Stimulated activated effector memory CD8-positive, alpha-beta T cell treated with anti-CD3 and anti-CD28 coated beads, Interleukin-12 subunit alpha, Interleukin-12 subunit beta, amount 100 ng/mL, for 72 hours (primary cell): ENCODE measurements around the gene SLC12A7.
"Not testable (repeated sequence)": the region's sequence is repeated elsewhere in the genome, so short reads cannot be mapped to it uniquely, and the experiment has no call there.

Source experiments
- ATAC-seq: fragments of 150-1000 bp; cut with Tn5 transposase; 2 replicates; pipeline ENCODE4 v1.10.0; 2021
- DNase-seq, 2 donors: peaks; one replicate each; pipeline ENCODE4 v3.0.0; 2021 to 2022; ENCODE audit warnings: low spot score in 2 of 2
- H3K27ac Mint-ChIP-seq: one replicate; pipeline ENCODE4 v1.8.0; 2022; ENCODE audit warnings: mild to moderate bottlenecking, mixed read lengths
- H3K36me3 Mint-ChIP-seq: one replicate; pipeline ENCODE4 v1.8.0; 2022; ENCODE audit warnings: mild to moderate bottlenecking, mixed read lengths
- H3K4me1 Mint-ChIP-seq: one replicate; pipeline ENCODE4 v1.8.0; 2022; ENCODE audit warnings: mixed read lengths
- H3K4me3 Mint-ChIP-seq: one replicate; pipeline ENCODE4 v1.8.0; 2022; ENCODE audit warnings: mild to moderate bottlenecking, mixed read lengths
- H3K9me3 Mint-ChIP-seq: one replicate; pipeline ENCODE4 v1.8.0; 2022; ENCODE audit warnings: mixed read lengths

SLC12A7 gene

GRCh38 chr5:1111727-1112289 is at the start of gene SLC12A7:
SLC12A7 (minus strand) TSS chr5:1112063; CDS start chr5:1111991, 72 bp downstream.
- H3K4me1 Mint-ChIP-seq: peaks cover 25% of the 10 kb centered on the region
- peak within 1 kb of the TSS; percentile 79 for H3K4me3 Mint-ChIP-seq
- no peaks in the 10 kb centered on the region for H3K9me3 Mint-ChIP-seq
- no peaks in the 10 kb centered on the region for H3K36me3 Mint-ChIP-seq
- ATAC-seq (peak; percentile 75), DNase-seq (peak; percentile 40 to 68)
- H3K27ac Mint-ChIP-seq: peak within 1 kb of the TSS; percentile 70

GRCh38 chr5:1161108-1161832 is 49.4 kb upstream of the SLC12A7 start:
- H3K36me3 Mint-ChIP-seq: no peaks in the 10 kb centered on the region
- ATAC-seq (no peak), DNase-seq (no peak)
- no peak overlapping the region for H3K4me3 Mint-ChIP-seq
- no peak overlapping the region for H3K27ac Mint-ChIP-seq
- H3K4me1 Mint-ChIP-seq: no peaks in the 10 kb centered on the region
- H3K9me3 Mint-ChIP-seq: no peaks in the 10 kb centered on the region

- no peak overlapping the region for H3K27ac Mint-ChIP-seq
- ATAC-seq (no peak), DNase-seq (no peak)
- H3K9me3 Mint-ChIP-seq: no peaks in the 10 kb centered on the region
- H3K4me1 Mint-ChIP-seq: no peaks in the 10 kb centered on the region
- H3K36me3 Mint-ChIP-seq: no peaks in the 10 kb centered on the region
- no peak overlapping the region for H3K4me3 Mint-ChIP-seq
Measured at GRCh38 chr5:1159774-1160406, 48.0 kb upstream of the SLC12A7 start.

- Mint-ChIP-seq H3K27ac (no peak overlapping the region), H3K4me1 (peaks cover 3% of the 10 kb centered on the region), H3K9me3 (no peaks in the 10 kb centered on the region), H3K36me3 (no peaks in the 10 kb centered on the region), H3K4me3 (no peak overlapping the region)
- no peak for ATAC-seq
- DNase-seq: no peak
Measured at GRCh38 chr5:1159341-1159675, 47.4 kb upstream of the SLC12A7 start.

- ATAC-seq: no peak
- DNase-seq: no peak
- H3K4me3 Mint-ChIP-seq: no peak overlapping the region
- no peak overlapping the region for H3K27ac Mint-ChIP-seq
- no peaks in the 10 kb centered on the region for H3K36me3 Mint-ChIP-seq
- peaks cover 8% of the 10 kb centered on the region for H3K4me1 Mint-ChIP-seq
- H3K9me3 Mint-ChIP-seq: no peaks in the 10 kb centered on the region
Measured at GRCh38 chr5:1158647-1159340, 46.9 kb upstream of the SLC12A7 start.

- peaks cover 13% of the 10 kb centered on the region for H3K4me1 Mint-ChIP-seq
- not testable (repeated sequence) for H3K27ac Mint-ChIP-seq, H3K36me3 Mint-ChIP-seq, H3K4me3 Mint-ChIP-seq, ATAC-seq, H3K9me3 Mint-ChIP-seq, DNase-seq
Measured at GRCh38 chr5:1157461-1157986, 45.7 kb upstream of the SLC12A7 start.

GRCh38 chr5:1156754-1157460 is 45.0 kb upstream of the SLC12A7 start:
- no peaks in the 10 kb centered on the region for H3K36me3 Mint-ChIP-seq
- H3K27ac Mint-ChIP-seq: no peak overlapping the region
- DNase-seq: no peak
- H3K4me3 Mint-ChIP-seq: no peak overlapping the region
- H3K4me1 Mint-ChIP-seq: peaks cover 20% of the 10 kb centered on the region
- no peak for ATAC-seq
- H3K9me3 Mint-ChIP-seq: no peaks in the 10 kb centered on the region

GRCh38 chr5:1156033-1156753 is 44.3 kb upstream of the SLC12A7 start:
- H3K27ac Mint-ChIP-seq: no peak overlapping the region
- no peak overlapping the region for H3K4me3 Mint-ChIP-seq
- ATAC-seq (no peak), DNase-seq (no peak)
- H3K4me1 Mint-ChIP-seq: peaks cover 22% of the 10 kb centered on the region
- no peaks in the 10 kb centered on the region for H3K9me3 Mint-ChIP-seq
- no peaks in the 10 kb centered on the region for H3K36me3 Mint-ChIP-seq

GRCh38 chr5:1155191-1156032 is 43.5 kb upstream of the SLC12A7 start:
- no peaks in the 10 kb centered on the region for H3K36me3 Mint-ChIP-seq
- ATAC-seq: no peak

GRCh38 chr5:1153428-1153827 is 41.6 kb upstream of the SLC12A7 start:
- Mint-ChIP-seq H3K9me3 (no peaks in the 10 kb centered on the region), H3K4me1 (peaks cover 22% of the 10 kb centered on the region), H3K4me3 (no peak overlapping the region), H3K36me3 (no peaks in the 10 kb centered on the region), H3K27ac (no peak overlapping the region)
- ATAC-seq: peak; percentile 37
- no peak for DNase-seq

More at GRCh38 chr5:1155191-1156032, 43.5 kb upstream of the SLC12A7 start:
- Mint-ChIP-seq H3K9me3 (no peaks in the 10 kb centered on the region), H3K27ac (no peak overlapping the region), H3K4me3 (peak overlapping the region; percentile 5), H3K4me1 (peaks cover 22% of the 10 kb centered on the region)
- DNase-seq: no peak

- H3K4me1 Mint-ChIP-seq: peaks cover 22% of the 10 kb centered on the region
- no peaks in the 10 kb centered on the region for H3K36me3 Mint-ChIP-seq
- H3K4me3 Mint-ChIP-seq: no peak overlapping the region
- DNase-seq (no peak), ATAC-seq (no peak)
- H3K9me3 Mint-ChIP-seq: no peaks in the 10 kb centered on the region
- H3K27ac Mint-ChIP-seq: no peak overlapping the region
Measured at GRCh38 chr5:1152771-1153282, 41.0 kb upstream of the SLC12A7 start.

- peak overlapping the region; percentile 35 for H3K4me3 Mint-ChIP-seq
- no peaks in the 10 kb centered on the region for H3K36me3 Mint-ChIP-seq
- H3K27ac Mint-ChIP-seq: no peak overlapping the region
- DNase-seq (no peak), ATAC-seq (peak; percentile 83)
- no peaks in the 10 kb centered on the region for H3K9me3 Mint-ChIP-seq
- peaks cover 22% of the 10 kb centered on the region for H3K4me1 Mint-ChIP-seq
Measured at GRCh38 chr5:1152156-1152555, 40.3 kb upstream of the SLC12A7 start.

- H3K9me3 Mint-ChIP-seq: no peaks in the 10 kb centered on the region
- DNase-seq (no peak), ATAC-seq (no peak)
- peaks cover 4% of the 10 kb centered on the region for H3K36me3 Mint-ChIP-seq
- H3K4me1 Mint-ChIP-seq: peaks cover 22% of the 10 kb centered on the region
- no peak overlapping the region for H3K4me3 Mint-ChIP-seq
- no peak overlapping the region for H3K27ac Mint-ChIP-seq
Measured at GRCh38 chr5:1151316-1151715, 39.5 kb upstream of the SLC12A7 start.
